ENCODE results near the gene ZSCAN1. TPM values are rescaled to one million over a fixed set of nuclear protein-coding genes. Genes with fewer than 3 reads are reported as not detected.

The ZSCAN1 gene
- total and polyA plus RNA-seq, 2 of the 4 experiments (the other 2 are of a cell fraction), result not detected

GRCh38 chr19:58024661-58025060, 9.2 kb upstream of the ZSCAN1 start:
- no peak overlapping the region for H2BK120ac ChIP-seq (ENCODE audit: low read depth, low read length)
- ChIA-PET CTCF (no interaction called here), POLR2A (ENCODE audit: unreplicated experiment) (no interaction called here)
- H3K36me3 ChIP-seq (ENCODE audit: control insufficient read depth, insufficient read depth, low read length), result no peaks in the 10 kb centered on the region
- no peak overlapping the region for H4K91ac ChIP-seq (ENCODE audit: insufficient read depth, low read depth, low read length)
- no peak overlapping the region for H2AK9ac ChIP-seq (replicated peaks; ENCODE audit: low read depth, low read length, poor library complexity)
- no peak overlapping the region for H3K4ac ChIP-seq (ENCODE audit: low read depth, low read length)
- BruUV-seq (replicated peaks), result no TSS peak
- no peaks in the 10 kb centered on the region for H3K4me1 ChIP-seq (ENCODE audit: control insufficient read depth, insufficient read depth, low read length)
- no peak overlapping the region for H2AFZ ChIP-seq (replicated peaks; ENCODE audit: low read length, poor library complexity)
- no peaks in the 10 kb centered on the region for H3K27me3 ChIP-seq (ENCODE audit: control insufficient read depth, insufficient read depth, low read length)
- H3K56ac ChIP-seq (ENCODE audit: extremely low read depth, insufficient read depth, low read length), result no peak overlapping the region
- no peak overlapping the region for H3K23ac ChIP-seq (ENCODE audit: low read depth, low read length)
- peaks cover 27% of the 10 kb centered on the region for H3K9me3 ChIP-seq (ENCODE audit: control insufficient read depth, insufficient read depth, low read length)
- no peak overlapping the region for H4K5ac ChIP-seq (ENCODE audit: low read depth, low read length)
- dilution Hi-C loops (cut with HindIII; ENCODE audit: low sequenced_read_pairs, unreplicated experiment), result no loop called here
- no peak overlapping the region for H2BK5ac ChIP-seq (ENCODE audit: low read depth, low read length, poor library complexity, severe bottlenecking)
- no peak overlapping the region for H3K27ac ChIP-seq (ENCODE audit: insufficient read depth, low read length)
- DNase-seq (no peak), ATAC-seq (ENCODE audit: low read depth) (no peak)
- H3K79me1 ChIP-seq (ENCODE audit: low read depth in 1 of 2, low read length in 2 of 2), result no peaks in the 10 kb centered on the region
- H4K8ac ChIP-seq (ENCODE audit: low read depth in 2 of 2, low read length in 2 of 2), result no peak overlapping the region
- WGBS, 2 experiments (ENCODE audit: extremely low coverage in 2 of 2, insufficient read length in 1 of 2), result 63% methylated on average over 3 of the region's 12 CpGs; no CpG with 5 or more reads in 1 of the 2 experiments
- H4K20me1 ChIP-seq (ENCODE audit: insufficient read depth, low read length), result no peaks in the 10 kb centered on the region
- H3K14ac ChIP-seq (replicated peaks; ENCODE audit: low read depth, low read length), result no peak overlapping the region
- no peak overlapping the region for H3K4me3 ChIP-seq (ENCODE audit: insufficient read depth, low read depth, low read length)
- no peak overlapping the region for H3K18ac ChIP-seq (ENCODE audit: low read depth, low read length)
- no peak overlapping the region for H3K9ac ChIP-seq (ENCODE audit: low read depth, low read length)
- intact Hi-C loops (cut with micrococcal nuclease), result no loop called here
- H2BK20ac ChIP-seq (ENCODE audit: low read depth, low read length), result no peak overlapping the region
- TF ChIP-seq MAFK (IDR thresholded peaks at IDR 0.05; ENCODE audit: low read depth, low read length) (no peak), MAZ (IDR thresholded peaks at IDR 0.05; ENCODE audit: borderline replicate concordance, low read depth, low read length) (no peak), NFE2L2 (IDR thresholded peaks at IDR 0.05; ENCODE audit: low read depth, low read length) (no peak)
- in situ Hi-C loops (cut with MboI; ENCODE audit: low sequenced_read_pairs), result no loop called here
- H2AK5ac ChIP-seq (ENCODE audit: low read depth, low read length), result no peak overlapping the region
- H3K4me2 ChIP-seq (ENCODE audit: low read depth, low read length), result no peak overlapping the region
- H3K9me1 ChIP-seq (ENCODE audit: insufficient read depth, low read length), result no peaks in the 10 kb centered on the region
- no peak overlapping the region for H2BK15ac ChIP-seq (ENCODE audit: low read depth, low read length)
